Nephron progenitor cell (in vitro differentiated cells): Measurements from ENCODE around the gene USP36.

Experiments
- DNase-seq: peaks from one replicate; pipeline ENCODE4 v3.0.0; 2021
- H3K27ac Mint-ChIP-seq: 2 replicates; pipeline ENCODE4 v1.8.0; 2021; ENCODE audit warnings: mild to moderate bottlenecking, moderate library complexity, mixed read lengths
- H3K27me3 Mint-ChIP-seq: 2 replicates; pipeline ENCODE4 v1.8.0; 2021; ENCODE audit warnings: mild to moderate bottlenecking, low read depth, mixed read lengths; ENCODE audit not compliant: poor library complexity
- H3K36me3 Mint-ChIP-seq: 2 replicates; pipeline ENCODE4 v1.8.0; 2021; ENCODE audit warnings: low read depth, mixed read lengths
- H3K4me1 Mint-ChIP-seq: 2 replicates; pipeline ENCODE4 v1.8.0; 2021; ENCODE audit warnings: mixed read lengths
- H3K4me3 Mint-ChIP-seq: 2 replicates; pipeline ENCODE4 v1.8.0; 2021; ENCODE audit warnings: mild to moderate bottlenecking, moderate library complexity, mixed read lengths
- H3K9me3 Mint-ChIP-seq: 2 replicates; pipeline ENCODE4 v1.8.0; 2021; ENCODE audit warnings: mild to moderate bottlenecking, moderate library complexity, mixed read lengths
- CTCF ChIP-seq: fragments of 200-600 bp; sonication (generic); IDR thresholded peaks from 2 replicates; pipeline ENCODE4 v1.5.0; 2021; ENCODE audit warnings: antibody characterized with exemption

The USP36 gene

DNA sequence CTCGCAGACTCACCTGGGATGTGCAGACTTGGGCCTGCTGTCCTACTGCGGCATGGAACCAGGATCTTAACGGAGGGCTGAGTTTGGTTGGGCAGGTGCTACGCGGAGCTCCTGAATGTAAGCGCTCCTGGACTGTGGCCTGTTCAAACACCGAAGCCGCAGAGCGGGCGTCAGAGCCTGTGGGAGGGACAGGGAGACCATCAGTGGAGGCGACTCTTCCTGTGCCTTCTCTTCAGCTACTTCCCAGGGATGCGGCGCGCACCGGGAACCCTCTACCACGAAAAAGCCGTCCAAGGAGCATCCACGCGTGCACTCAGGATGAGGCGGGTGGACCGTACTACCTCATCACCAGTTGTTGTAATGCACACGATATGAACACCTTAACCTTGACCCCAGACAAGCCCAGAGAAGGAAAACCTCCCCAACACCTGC lies 2.0 kb downstream of the USP36 start:
- Mint-ChIP-seq H3K27ac (peak overlapping the region; percentile 29), H3K4me1 (peaks cover 24% of the 10 kb centered on the region), H3K4me3 (peak overlapping the region; percentile 92), H3K36me3 (peaks cover 32% of the 10 kb centered on the region), H3K27me3 (peaks cover 5% of the 10 kb centered on the region), H3K9me3 (no peaks in the 10 kb centered on the region)
- no peak for TF ChIP-seq CTCF
- DNase-seq = no peak

DNA sequence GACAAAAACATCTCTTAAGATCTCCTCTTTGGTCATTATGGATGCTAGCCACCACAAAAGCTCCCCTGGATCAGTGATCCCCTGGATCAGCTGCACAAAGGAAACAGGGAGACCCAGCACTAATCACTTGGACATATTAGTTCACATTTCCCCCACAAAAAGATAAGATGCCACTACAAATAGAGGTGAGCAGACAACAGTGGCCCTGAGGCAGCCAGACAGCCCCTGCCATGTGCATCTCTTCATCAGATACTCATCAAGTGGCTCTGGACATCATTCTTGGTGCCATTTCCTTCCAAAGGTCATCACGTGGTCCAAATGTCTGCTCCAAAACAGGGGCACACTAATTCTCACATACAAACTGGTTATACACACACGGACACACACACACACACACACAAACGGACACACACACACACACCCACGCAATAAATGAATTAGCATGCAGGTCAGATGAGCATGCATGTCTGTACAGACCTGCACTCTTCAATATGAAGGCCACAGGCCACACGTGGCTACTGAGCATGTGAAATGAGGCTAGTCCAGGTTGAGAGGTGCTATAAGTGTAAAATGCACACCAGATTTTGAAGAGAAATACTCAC lies 4.1 kb downstream of the USP36 start:
- no peaks in the 10 kb centered on the region for H3K27me3 Mint-ChIP-seq
- H3K4me1 Mint-ChIP-seq = peaks cover 21% of the 10 kb centered on the region
- DNase-seq = no peak
- TF ChIP-seq CTCF = no peak
- H3K9me3 Mint-ChIP-seq = no peaks in the 10 kb centered on the region
- peaks cover 53% of the 10 kb centered on the region for H3K36me3 Mint-ChIP-seq
- no peak overlapping the region for H3K27ac Mint-ChIP-seq
- H3K4me3 Mint-ChIP-seq = no peak overlapping the region

DNA sequence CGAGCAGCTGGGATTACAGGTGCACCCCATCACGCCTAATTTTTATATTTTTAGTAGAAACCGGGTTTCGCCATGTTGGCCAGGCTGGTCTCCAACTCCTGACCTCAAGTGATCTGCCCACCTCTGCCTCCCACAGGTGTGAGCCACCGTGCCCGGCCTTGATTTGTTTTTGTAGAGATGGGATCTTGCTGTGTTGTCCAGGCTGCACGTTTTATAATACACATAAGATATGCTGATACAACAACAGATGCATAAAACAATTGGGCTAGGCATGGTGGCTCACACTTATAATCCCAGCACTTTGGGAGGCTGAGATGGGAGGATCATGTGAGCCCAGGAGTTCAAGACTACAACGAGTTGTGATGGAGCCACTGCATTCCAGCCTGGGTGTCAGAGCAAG lies 6.0 kb downstream of the USP36 start:
- TF ChIP-seq CTCF = no peak
- H3K27me3 Mint-ChIP-seq = no peaks in the 10 kb centered on the region
- H3K9me3 Mint-ChIP-seq = no peaks in the 10 kb centered on the region
- H3K4me3 Mint-ChIP-seq = no peak overlapping the region
- no peak for DNase-seq
- H3K36me3 Mint-ChIP-seq = peaks cover 67% of the 10 kb centered on the region
- no peak overlapping the region for H3K27ac Mint-ChIP-seq
- peaks cover 14% of the 10 kb centered on the region for H3K4me1 Mint-ChIP-seq

GRCh38 chr17:78832541-78832810 lies 8.1 kb downstream of the USP36 start:
- H3K36me3 Mint-ChIP-seq = peaks cover 83% of the 10 kb centered on the region

DNA sequence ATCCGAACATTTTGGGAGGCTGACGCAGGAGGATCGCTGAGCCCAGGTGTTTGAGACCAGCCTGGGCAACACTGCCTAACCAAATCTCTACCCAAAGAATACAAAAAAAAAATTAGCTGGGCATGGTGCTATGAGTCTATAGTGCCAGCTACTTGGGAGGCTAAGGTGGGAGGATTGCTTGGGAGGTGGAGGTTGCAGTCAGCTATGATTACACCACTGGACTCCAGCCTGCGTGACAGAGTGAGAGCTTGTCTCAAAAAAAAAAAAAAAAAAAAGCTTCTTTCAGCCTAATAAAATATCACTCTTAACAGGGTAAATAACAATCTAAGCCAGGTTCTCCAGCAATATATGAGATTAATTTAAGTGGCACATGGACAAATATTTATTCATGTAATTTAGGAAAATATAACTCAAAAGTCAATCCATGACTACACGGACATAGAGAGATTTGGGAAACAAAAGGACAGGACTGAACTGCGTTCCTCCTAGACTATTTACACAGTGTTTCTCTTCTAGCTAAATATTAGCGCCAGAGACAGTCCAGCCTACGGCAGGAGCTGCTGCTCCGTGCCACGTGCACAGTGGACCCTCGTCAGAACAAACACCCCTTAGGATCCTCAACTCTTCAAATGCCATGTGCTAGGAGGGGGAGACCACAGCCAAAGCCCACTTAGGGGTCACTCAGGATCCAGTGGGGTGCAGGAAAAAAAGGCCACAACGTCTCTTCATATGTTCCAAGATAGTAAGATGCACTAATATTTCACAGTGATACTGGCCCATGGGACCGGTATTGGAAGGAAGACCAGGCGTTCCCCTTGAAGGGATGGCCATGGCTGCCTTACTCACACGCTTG lies 8.7 kb downstream of the USP36 start:
- no peak for TF ChIP-seq CTCF
- Mint-ChIP-seq H3K4me1 (no peaks in the 10 kb centered on the region), H3K27me3 (no peaks in the 10 kb centered on the region), H3K4me3 (no peak overlapping the region), H3K36me3 (peaks cover 79% of the 10 kb centered on the region), H3K9me3 (no peaks in the 10 kb centered on the region), H3K27ac (peak overlapping the region; percentile 69)
- DNase-seq = no peak

More at GRCh38 chr17:78832541-78832810, 8.1 kb downstream of the USP36 start:
- TF ChIP-seq CTCF = no peak
- no peak overlapping the region for H3K4me3 Mint-ChIP-seq
- no peaks in the 10 kb centered on the region for H3K9me3 Mint-ChIP-seq
- DNase-seq = no peak
- peak overlapping the region; percentile 69 for H3K27ac Mint-ChIP-seq
- H3K27me3 Mint-ChIP-seq = no peaks in the 10 kb centered on the region
- no peaks in the 10 kb centered on the region for H3K4me1 Mint-ChIP-seq

- Mint-ChIP-seq H3K4me3 (no peak overlapping the region), H3K36me3 (peaks cover 71% of the 10 kb centered on the region), H3K4me1 (no peaks in the 10 kb centered on the region), H3K27me3 (no peaks in the 10 kb centered on the region), H3K9me3 (no peaks in the 10 kb centered on the region), H3K27ac (no peak overlapping the region)
- no peak for TF ChIP-seq CTCF
- no peak for DNase-seq
These were observed 11.1 kb downstream of the USP36 start for GRCh38 chr17:78829477-78829876.
